HEK293 (cell line): ENCODE measurements around the gene PTPRO.

Experiments used
- CTCF ChIA-PET: fragments of 350-600 bp; formaldehyde crosslinking; extraction: SDS; loops from one replicate; lab custom pipeline; 2021; ENCODE audit warnings: antibody characterized with exemption; lab: Yijun Ruan, JAX
- POLR2A ChIA-PET: fragments of 300-600 bp; formaldehyde crosslinking; extraction: SDS; loops from one replicate; lab custom pipeline; 2020; ENCODE audit warnings: antibody characterized with exemption, inconsistent platforms; lab: Yijun Ruan, JAX
- H3K27ac ChIP-seq: fragments of 200-500 bp; sonication (Bioruptor generic); 2 replicates; pipeline ENCODE4 v1.5.1; 2014; ENCODE audit warnings: low read depth, low read length, control low read depth, inconsistent platforms; ENCODE audit errors: extremely low read depth
- H3K36me3 ChIP-seq, 2 experiments: fragments of 200-500 bp in 1 of 2; sonication (Bioruptor generic) in 1 of 2; 1 replicate in 1 of 2; 2 replicates in 1 of 2; pipeline ENCODE4 v1.5.1; 2014 to 2017; ENCODE audit warnings: inconsistent platforms in 2 of 2, low read length in 2 of 2; ENCODE audit not compliant: control insufficient read depth in 2 of 2, insufficient read depth in 1 of 2
- H3K4me1 ChIP-seq: fragments of 200-500 bp; sonication (Bioruptor generic); 2 replicates; pipeline ENCODE4 v1.5.1; 2014; ENCODE audit warnings: mild to moderate bottlenecking, low read length, inconsistent platforms; ENCODE audit not compliant: control insufficient read depth, insufficient read depth
- H3K4me3 ChIP-seq: 2 replicates; pipeline ENCODE4 v1.5.1; 2011; ENCODE audit warnings: low read depth, mild to moderate bottlenecking, control low read depth, low read length, moderate library complexity
- H3K9me3 ChIP-seq: fragments of 200-500 bp; sonication (Bioruptor generic); 2 replicates; pipeline ENCODE4 v1.5.1; 2014; ENCODE audit warnings: low read depth, low read length, inconsistent platforms; ENCODE audit not compliant: control insufficient read depth, insufficient read depth
- GLIS1 ChIP-seq: fragments of 450-650 bp; formaldehyde crosslinking; IDR thresholded peaks from 2 replicates; pipeline ENCODE4 v1.5.1; 2016; ENCODE audit warnings: missing biosample characterization, missing genetic modification characterization
- HIC1 ChIP-seq: fragments of 450-650 bp; formaldehyde crosslinking; IDR thresholded peaks from 2 replicates; pipeline ENCODE4 v1.5.1; 2016; ENCODE audit warnings: missing biosample characterization, missing genetic modification characterization
- MZF1 ChIP-seq: fragments of 450-650 bp; formaldehyde crosslinking; IDR thresholded peaks from 2 replicates; pipeline ENCODE4 v1.5.1; 2017; ENCODE audit warnings: missing biosample characterization, missing genetic modification characterization, borderline replicate concordance
- ZBTB21 ChIP-seq: fragments of 450-650 bp; formaldehyde crosslinking; IDR thresholded peaks from 2 replicates; pipeline ENCODE4 v1.5.1; 2017; ENCODE audit warnings: missing biosample characterization, missing genetic modification characterization
- ZBTB48 ChIP-seq: fragments of 450-650 bp; formaldehyde crosslinking; IDR thresholded peaks from 2 replicates; pipeline ENCODE4 v1.5.1; 2016; ENCODE audit warnings: missing biosample characterization, missing genetic modification characterization
- ZBTB6 ChIP-seq: fragments of 450-650 bp; formaldehyde crosslinking; IDR thresholded peaks from 2 replicates; pipeline ENCODE4 v1.5.1; 2017; ENCODE audit warnings: missing biosample characterization, missing genetic modification characterization
- ZBTB8A ChIP-seq: fragments of 450-650 bp; formaldehyde crosslinking; IDR thresholded peaks from 2 replicates; pipeline ENCODE4 v1.5.1; 2016; ENCODE audit warnings: missing biosample characterization, missing genetic modification characterization
- ZFP41 ChIP-seq: fragments of 450-650 bp; formaldehyde crosslinking; IDR thresholded peaks from 2 replicates; pipeline ENCODE4 v1.5.1; 2016; ENCODE audit warnings: missing biosample characterization, missing genetic modification characterization, borderline replicate concordance
- ZNF10 ChIP-seq: fragments of 450-650 bp; formaldehyde crosslinking; IDR thresholded peaks from 2 replicates; pipeline ENCODE4 v1.5.1; 2017; ENCODE audit warnings: missing biosample characterization, missing genetic modification characterization
- ZNF112 ChIP-seq: fragments of 450-650 bp; formaldehyde crosslinking; IDR thresholded peaks from 2 replicates; pipeline ENCODE4 v1.5.0; 2017; ENCODE audit warnings: missing biosample characterization, missing genetic modification characterization
- ZNF121 ChIP-seq: fragments of 450-650 bp; formaldehyde crosslinking; IDR thresholded peaks from 2 replicates; pipeline ENCODE4 v1.5.1; 2016; ENCODE audit warnings: missing biosample characterization, missing genetic modification characterization
- ZNF140 ChIP-seq: fragments of 450-650 bp; formaldehyde crosslinking; IDR thresholded peaks from 2 replicates; pipeline ENCODE4 v1.5.1; 2016; ENCODE audit warnings: missing biosample characterization, missing genetic modification characterization
- ZNF169 ChIP-seq: fragments of 450-650 bp; formaldehyde crosslinking; IDR thresholded peaks from 2 replicates; pipeline ENCODE4 v1.5.1; 2016; ENCODE audit warnings: missing biosample characterization, missing genetic modification characterization
- ZNF366 ChIP-seq: fragments of 450-650 bp; formaldehyde crosslinking; conservative IDR thresholded peaks from 2 replicates; pipeline ENCODE4 v1.5.1; 2016; ENCODE audit warnings: missing biosample characterization, missing genetic modification characterization
- ZNF37A ChIP-seq: fragments of 450-650 bp; IDR thresholded peaks from 2 replicates; pipeline ENCODE4 v1.5.1; 2018; ENCODE audit warnings: missing biosample characterization, missing genetic modification characterization
- ZNF449 ChIP-seq: fragments of 450-650 bp; formaldehyde crosslinking; IDR thresholded peaks from 2 replicates; pipeline ENCODE4 v1.5.1; 2017; ENCODE audit warnings: missing biosample characterization, mild to moderate bottlenecking, missing genetic modification characterization, moderate library complexity
- ZNF473 ChIP-seq: fragments of 450-650 bp; formaldehyde crosslinking; IDR thresholded peaks from 2 replicates; pipeline ENCODE4 v1.5.1; 2017; ENCODE audit warnings: missing biosample characterization, missing genetic modification characterization
- ZNF521 ChIP-seq: fragments of 450-650 bp; formaldehyde crosslinking; IDR thresholded peaks from 2 replicates; pipeline ENCODE4 v1.5.1; 2017; ENCODE audit warnings: missing biosample characterization, mild to moderate bottlenecking, missing genetic modification characterization
- ZNF596 ChIP-seq: fragments of 450-650 bp; IDR thresholded peaks from 2 replicates; pipeline ENCODE4 v1.5.0; 2018; ENCODE audit warnings: missing biosample characterization, mild to moderate bottlenecking, missing genetic modification characterization, moderate library complexity
- ZNF610 ChIP-seq: fragments of 450-650 bp; formaldehyde crosslinking; IDR thresholded peaks from 2 replicates; pipeline ENCODE4 v1.5.1; 2016; ENCODE audit warnings: missing biosample characterization, missing genetic modification characterization, borderline replicate concordance
- ZNF623 ChIP-seq: fragments of 450-650 bp; formaldehyde crosslinking; IDR thresholded peaks from 2 replicates; pipeline ENCODE4 v1.5.1; 2016; ENCODE audit warnings: missing biosample characterization, missing genetic modification characterization
- ZNF629 ChIP-seq: fragments of 450-650 bp; formaldehyde crosslinking; IDR thresholded peaks from 2 replicates; pipeline ENCODE4 v1.5.1; 2017; ENCODE audit warnings: missing biosample characterization, missing genetic modification characterization
- ZNF843 ChIP-seq: fragments of 450-650 bp; formaldehyde crosslinking; IDR thresholded peaks from 2 replicates; pipeline ENCODE4 v1.5.1; 2016; ENCODE audit warnings: missing biosample characterization, missing genetic modification characterization
- TF ChIP-seq, protein P1 (sequence below): fragments of 450-650 bp; formaldehyde crosslinking; IDR thresholded peaks from 2 replicates; pipeline ENCODE4 v1.5.1; 2016; ENCODE audit warnings: missing biosample characterization, missing genetic modification characterization

The PTPRO gene

DNA sequence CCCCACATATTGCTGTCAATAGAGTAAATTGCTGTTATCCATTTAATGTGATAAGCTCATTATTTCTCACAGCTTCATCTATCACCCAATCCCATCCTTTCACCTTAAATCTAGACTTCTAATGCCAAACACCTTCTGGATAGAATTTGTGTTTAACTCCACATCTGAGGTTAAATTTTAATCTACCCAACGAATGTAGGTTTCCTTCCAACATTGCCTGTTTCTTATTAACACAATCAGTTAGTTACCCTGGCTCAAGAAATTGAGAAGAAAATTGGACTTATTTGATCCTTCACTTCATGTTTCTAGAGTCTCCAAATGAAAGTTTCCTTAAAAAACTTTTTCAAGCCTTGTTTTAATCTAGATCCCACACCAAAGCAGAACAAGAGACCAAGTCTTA, 67.3 kb downstream of the PTPRO start:
- Histone ChIP-seq H3K9me3 (no peaks in the 10 kb centered on the region), H3K27ac (no peak overlapping the region), H3K4me1 (no peaks in the 10 kb centered on the region), H3K4me3 (no peak overlapping the region), H3K36me3 (no peaks in the 10 kb centered on the region)
- TF ChIP-seq ZNF521 (tag by site-specific recombination) (no peak), GLIS1 (tag by site-specific recombination) (no peak), ZNF843 (tag by site-specific recombination) (no peak), ZNF121 (tag by site-specific recombination) (no peak), ZBTB6 (no peak), ZNF112 (tag by site-specific recombination) (no peak), ZNF449 (tag by site-specific recombination) (no peak), ZBTB8A (tag by site-specific recombination) (no peak)
- TF ChIP-seq, protein P1, sequence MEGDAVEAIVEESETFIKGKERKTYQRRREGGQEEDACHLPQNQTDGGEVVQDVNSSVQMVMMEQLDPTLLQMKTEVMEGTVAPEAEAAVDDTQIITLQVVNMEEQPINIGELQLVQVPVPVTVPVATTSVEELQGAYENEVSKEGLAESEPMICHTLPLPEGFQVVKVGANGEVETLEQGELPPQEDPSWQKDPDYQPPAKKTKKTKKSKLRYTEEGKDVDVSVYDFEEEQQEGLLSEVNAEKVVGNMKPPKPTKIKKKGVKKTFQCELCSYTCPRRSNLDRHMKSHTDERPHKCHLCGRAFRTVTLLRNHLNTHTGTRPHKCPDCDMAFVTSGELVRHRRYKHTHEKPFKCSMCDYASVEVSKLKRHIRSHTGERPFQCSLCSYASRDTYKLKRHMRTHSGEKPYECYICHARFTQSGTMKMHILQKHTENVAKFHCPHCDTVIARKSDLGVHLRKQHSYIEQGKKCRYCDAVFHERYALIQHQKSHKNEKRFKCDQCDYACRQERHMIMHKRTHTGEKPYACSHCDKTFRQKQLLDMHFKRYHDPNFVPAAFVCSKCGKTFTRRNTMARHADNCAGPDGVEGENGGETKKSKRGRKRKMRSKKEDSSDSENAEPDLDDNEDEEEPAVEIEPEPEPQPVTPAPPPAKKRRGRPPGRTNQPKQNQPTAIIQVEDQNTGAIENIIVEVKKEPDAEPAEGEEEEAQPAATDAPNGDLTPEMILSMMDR (tag by site-specific recombination), result no peak
- ChIA-PET CTCF (no interaction called here), POLR2A (no interaction called here)

DNA sequence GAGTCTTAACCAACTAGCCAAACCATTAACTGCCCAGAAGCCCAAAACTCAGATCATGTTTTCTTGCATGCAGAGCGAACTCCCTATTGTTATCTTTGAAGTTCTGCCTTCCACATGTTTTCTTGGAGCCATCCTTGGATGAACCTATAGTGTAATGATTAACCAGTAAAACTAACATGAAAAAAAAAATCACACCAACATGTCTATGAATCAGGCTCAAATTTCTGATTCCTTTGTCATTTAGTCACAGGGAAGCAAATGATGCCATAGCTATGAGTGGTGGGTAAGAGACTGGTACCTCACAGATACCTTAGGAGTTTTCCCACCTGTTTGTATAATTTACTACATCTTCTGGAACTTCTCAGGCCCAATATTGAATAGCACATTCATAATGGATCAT, 70.7 kb downstream of the PTPRO start:
- H3K4me3 ChIP-seq, result no peak overlapping the region
- no peaks in the 10 kb centered on the region for H3K9me3 ChIP-seq
- POLR2A ChIA-PET, result no interaction called here
- no peaks in the 10 kb centered on the region for H3K36me3 ChIP-seq
- H3K4me1 ChIP-seq, result no peaks in the 10 kb centered on the region
- no peak overlapping the region for H3K27ac ChIP-seq
- TF ChIP-seq ZNF596 (tag by site-specific recombination) (no peak), ZNF366 (tag by site-specific recombination) (no peak), ZNF843 (tag by site-specific recombination) (no peak), ZFP41 (no peak)
- CTCF ChIA-PET, result interaction anchor here (0.7 kb wide), 1 partner anchor 30 kb away, joined by 3 read pairs; no protein-coding TSS in a partner anchor

GRCh38 chr12:15393995-15394394, 71.7 kb downstream of the PTPRO start:
- Histone ChIP-seq H3K4me1 (no peaks in the 10 kb centered on the region), H3K4me3 (no peak overlapping the region), H3K9me3 (no peaks in the 10 kb centered on the region), H3K27ac (no peak overlapping the region), H3K36me3 (no peaks in the 10 kb centered on the region)
- ChIA-PET CTCF (interaction anchor here (0.6 kb wide), 1 partner anchor 153 kb away, joined by 3 read pairs; no protein-coding TSS in a partner anchor), POLR2A (no interaction called here)
- TF ChIP-seq ZNF623 (tag by site-specific recombination) (no peak), ZNF140 (tag by site-specific recombination) (no peak), ZNF37A (tag by site-specific recombination) (no peak), ZBTB48 (tag by site-specific recombination) (no peak), ZNF629 (tag by site-specific recombination) (no peak), ZNF610 (tag by site-specific recombination) (no peak), ZNF10 (tag by site-specific recombination) (no peak), ZNF169 (tag by site-specific recombination) (no peak), ZBTB21 (no peak), MZF1 (tag by site-specific recombination) (no peak), ZNF473 (tag by site-specific recombination) (no peak), HIC1 (no peak)
